OCI-LY1 (cell line): Measurements from ENCODE around the gene TNFSF15.

Source experiments
- EZH2 ChIP-seq: fragments of 200-600 bp; sonication (generic), shearing (Covaris generic); IDR thresholded peaks from 2 replicates; pipeline ENCODE4 v1.8.0; 2017; ENCODE audit warnings: borderline replicate concordance, mixed run types, mild to moderate bottlenecking, antibody characterized with exemption, low read length, moderate library complexity, mixed read lengths
- TF ChIP-seq, protein P1 (sequence below): fragments of 200-600 bp; sonication (generic), shearing (Covaris generic); IDR thresholded peaks from 2 replicates; pipeline ENCODE4 v1.5.1; 2017; ENCODE audit warnings: mild to moderate bottlenecking, antibody characterized with exemption, low read length, moderate library complexity, mixed read lengths

GRCh38 chr9:114847492-114848417 lies 41.9 kb upstream of the TNFSF15 start:
- TF ChIP-seq, protein P1, sequence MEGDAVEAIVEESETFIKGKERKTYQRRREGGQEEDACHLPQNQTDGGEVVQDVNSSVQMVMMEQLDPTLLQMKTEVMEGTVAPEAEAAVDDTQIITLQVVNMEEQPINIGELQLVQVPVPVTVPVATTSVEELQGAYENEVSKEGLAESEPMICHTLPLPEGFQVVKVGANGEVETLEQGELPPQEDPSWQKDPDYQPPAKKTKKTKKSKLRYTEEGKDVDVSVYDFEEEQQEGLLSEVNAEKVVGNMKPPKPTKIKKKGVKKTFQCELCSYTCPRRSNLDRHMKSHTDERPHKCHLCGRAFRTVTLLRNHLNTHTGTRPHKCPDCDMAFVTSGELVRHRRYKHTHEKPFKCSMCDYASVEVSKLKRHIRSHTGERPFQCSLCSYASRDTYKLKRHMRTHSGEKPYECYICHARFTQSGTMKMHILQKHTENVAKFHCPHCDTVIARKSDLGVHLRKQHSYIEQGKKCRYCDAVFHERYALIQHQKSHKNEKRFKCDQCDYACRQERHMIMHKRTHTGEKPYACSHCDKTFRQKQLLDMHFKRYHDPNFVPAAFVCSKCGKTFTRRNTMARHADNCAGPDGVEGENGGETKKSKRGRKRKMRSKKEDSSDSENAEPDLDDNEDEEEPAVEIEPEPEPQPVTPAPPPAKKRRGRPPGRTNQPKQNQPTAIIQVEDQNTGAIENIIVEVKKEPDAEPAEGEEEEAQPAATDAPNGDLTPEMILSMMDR = no peak
- no peak for TF ChIP-seq EZH2
